T-helper 17 cell (primary cell): ENCODE measurements around the gene MED14. TPM values are rescaled to one million over a fixed set of nuclear protein-coding genes. Genes with fewer than 3 reads are reported as not detected.

Source experiments
- total RNA-seq, 4 donors: library from RNA in 2 of 4; stranded (reverse) in 2 of 4; gene quantifications; one replicate each; pipeline ENCODE4 v1.2.3 and lab custom pipeline; 2022 to 2026

Gene MED14
- total RNA-seq, 2 donors from 2014 or later, result 47.5 to 49.9 TPM

Other genes with a start within 250 kb of the MED14 start
- gene ATP6AP2, start 154.6 kb downstream of the MED14 start, total RNA-seq, result 10 to 100 TPM; 81.2 to 82.6 TPM
- not detected for gene MPC1L, start 112.1 kb downstream of the MED14 start, total RNA-seq
- 10 to 100 TPM; 15.7 to 17.4 TPM for gene CXorf38, start 88.0 kb downstream of the MED14 start, total RNA-seq